Thyroid gland (tissue), 4 donors: ENCODE data around the gene SRP68. TPM values are rescaled to one million over a fixed set of nuclear protein-coding genes. Genes with fewer than 3 reads are reported as not detected.

Experiments used
- DNase-seq, 2 donors: peaks; one replicate each; pipeline ENCODE4 v3.0.0-alpha.2; 2019
- H3K27ac ChIP-seq, 3 donors: fragments of 200-600 bp; sonication (generic); 1 replicate in 2 of 3; 2 replicates in 1 of 3; pipeline ENCODE4 v1.5.1; 2016 to 2019; ENCODE audit warnings: mild to moderate bottlenecking in 1 of 3, moderate library complexity in 1 of 3
- H3K27me3 ChIP-seq: fragments of 200-600 bp; sonication (generic); one replicate; pipeline ENCODE4 v1.5.1; 2019
- H3K36me3 ChIP-seq, 2 donors: fragments of 200-600 bp; sonication (generic); one replicate each; pipeline ENCODE4 v1.5.1; 2016 to 2019
- H3K4me1 ChIP-seq, 2 donors: fragments of 200-600 bp; sonication (generic); one replicate each; pipeline ENCODE4 v1.5.1; 2017 to 2019
- H3K4me3 ChIP-seq, 3 donors: fragments of 200-600 bp; sonication (generic); replicated peaks in 1 of 3; 1 replicate in 2 of 3; 2 replicates in 1 of 3; pipeline ENCODE4 v1.5.1; 2016; ENCODE audit warnings: mild to moderate bottlenecking in 1 of 3
- H3K9me3 ChIP-seq: fragments of 200-600 bp; sonication (generic); one replicate; pipeline ENCODE4 v1.5.1; 2017
- POLR2A ChIP-seq, 2 donors: fragments of 450-650 bp; IDR thresholded peaks; one replicate each; pipeline ENCODE4 v1.6.1; 2017; ENCODE audit warnings: antibody characterized with exemption in 2 of 2, mild to moderate bottlenecking in 2 of 2, moderate library complexity in 1 of 2
- WGBS, 2 donors: methylation state at CpG; one replicate each; pipeline ENCODE4 v1.1.5; 2017; 5-methylcytosine and 5-hydroxymethylcytosine counted together
- intact Hi-C: fragments of 100-400 bp; cut with DNase I; formaldehyde crosslinking; loops from one replicate; pipeline ENCODE4 v1.15.1; 2023
- total RNA-seq, 4 donors: library from RNA; depleted of rRNA; stranded (reverse); fragments of >200 nt; gene quantifications; one replicate each; pipeline ENCODE4 v1.2.3, GENCODE V29; 2016
- TF ChIP-seq, protein P1 (sequence below), 6 experiments: fragments of 200-600 bp in 3 of 6; fragments of 450-650 bp in 3 of 6; sonication (generic) in 3 of 6; IDR thresholded peaks; one replicate each; pipeline ENCODE4 v1.5.1; 2016 to 2019; ENCODE audit warnings: antibody characterized with exemption in 6 of 6, mild to moderate bottlenecking in 2 of 6, inconsistent platforms in 1 of 6, moderate library complexity in 1 of 6

The SRP68 gene
- total RNA-seq, 4 donors from 2014 or later = 48.2 to 67.0 (median 54.5) TPM

DNA sequence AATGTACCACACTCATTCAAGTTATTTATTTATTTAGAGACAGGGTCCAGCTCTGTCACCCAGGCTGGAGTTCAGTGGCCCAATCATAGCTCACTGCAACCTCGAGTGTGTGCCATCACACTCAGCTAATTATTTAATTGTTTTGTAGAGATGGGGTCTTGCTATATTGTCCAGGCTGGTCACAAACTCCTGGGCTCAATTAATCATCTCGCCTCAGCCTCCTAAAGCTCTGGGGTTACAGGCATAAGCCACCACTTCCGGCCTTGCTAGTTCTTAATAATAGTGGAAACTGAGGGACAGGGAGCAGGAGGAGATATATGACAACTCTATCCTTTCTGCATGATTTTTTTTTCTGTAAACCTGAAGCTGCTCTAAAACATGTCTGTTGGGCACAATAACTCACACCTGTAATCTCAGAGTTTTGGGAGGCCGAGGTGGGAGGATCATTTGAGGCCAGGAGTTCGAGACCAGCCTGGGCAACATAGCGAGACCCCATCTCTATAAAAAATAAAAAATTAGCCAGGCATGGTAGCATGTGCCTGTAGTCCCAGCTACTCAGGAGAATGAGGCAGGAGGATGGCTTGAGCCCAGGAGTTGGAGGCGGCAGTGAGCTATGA lies 42.9 kb upstream of the SRP68 start:
- no peaks in the 10 kb centered on the region for H3K27me3 ChIP-seq
- no peak for DNase-seq
- H3K4me1 ChIP-seq = no peaks in the 10 kb centered on the region
- H3K36me3 ChIP-seq = no peaks in the 10 kb centered on the region
- TF ChIP-seq, protein P1, sequence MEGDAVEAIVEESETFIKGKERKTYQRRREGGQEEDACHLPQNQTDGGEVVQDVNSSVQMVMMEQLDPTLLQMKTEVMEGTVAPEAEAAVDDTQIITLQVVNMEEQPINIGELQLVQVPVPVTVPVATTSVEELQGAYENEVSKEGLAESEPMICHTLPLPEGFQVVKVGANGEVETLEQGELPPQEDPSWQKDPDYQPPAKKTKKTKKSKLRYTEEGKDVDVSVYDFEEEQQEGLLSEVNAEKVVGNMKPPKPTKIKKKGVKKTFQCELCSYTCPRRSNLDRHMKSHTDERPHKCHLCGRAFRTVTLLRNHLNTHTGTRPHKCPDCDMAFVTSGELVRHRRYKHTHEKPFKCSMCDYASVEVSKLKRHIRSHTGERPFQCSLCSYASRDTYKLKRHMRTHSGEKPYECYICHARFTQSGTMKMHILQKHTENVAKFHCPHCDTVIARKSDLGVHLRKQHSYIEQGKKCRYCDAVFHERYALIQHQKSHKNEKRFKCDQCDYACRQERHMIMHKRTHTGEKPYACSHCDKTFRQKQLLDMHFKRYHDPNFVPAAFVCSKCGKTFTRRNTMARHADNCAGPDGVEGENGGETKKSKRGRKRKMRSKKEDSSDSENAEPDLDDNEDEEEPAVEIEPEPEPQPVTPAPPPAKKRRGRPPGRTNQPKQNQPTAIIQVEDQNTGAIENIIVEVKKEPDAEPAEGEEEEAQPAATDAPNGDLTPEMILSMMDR (IDR thresholded peaks at IDR 0.05) = no peak
- no peak for TF ChIP-seq POLR2A (IDR thresholded peaks at IDR 0.05)
- H3K4me3 ChIP-seq = no peak overlapping the region
- WGBS, 2 donors = 93% methylated on average over 7 of the region's 7 CpGs
- intact Hi-C loops = no loop called here
- H3K27ac ChIP-seq = no peak overlapping the region
- no peaks in the 10 kb centered on the region for H3K9me3 ChIP-seq

DNA sequence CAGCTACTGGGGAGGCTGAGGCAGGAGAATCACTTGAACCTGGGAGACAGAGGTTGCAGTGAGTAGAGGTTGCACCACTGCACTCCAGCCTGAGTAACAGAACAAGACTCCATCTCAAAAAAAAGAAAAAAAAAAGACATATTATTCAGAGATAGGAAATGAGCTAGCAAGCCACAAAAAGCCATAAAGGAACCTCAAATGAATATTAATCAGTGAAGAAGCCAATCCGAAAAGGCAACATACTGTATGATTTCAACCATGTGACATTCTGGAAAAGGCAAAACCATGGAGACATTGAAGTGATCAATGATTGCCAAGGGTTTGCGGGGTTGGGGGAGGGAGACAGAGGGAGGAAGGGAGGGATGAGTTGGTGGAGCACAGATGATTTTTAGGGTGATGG lies 39.6 kb upstream of the SRP68 start:
- intact Hi-C loops = no loop called here
- Histone ChIP-seq H3K9me3 (no peaks in the 10 kb centered on the region), H3K4me1 (no peaks in the 10 kb centered on the region), H3K36me3 (no peaks in the 10 kb centered on the region), H3K27ac (no peak overlapping the region), H3K27me3 (no peaks in the 10 kb centered on the region), H3K4me3 (no peak overlapping the region)
- WGBS, 2 donors = 88 to 95% methylated on average over 2 of the region's 2 CpGs
- no peak for DNase-seq
- TF ChIP-seq, protein P1 (IDR thresholded peaks at IDR 0.05) = no peak
- no peak for TF ChIP-seq POLR2A (IDR thresholded peaks at IDR 0.05)

DNA sequence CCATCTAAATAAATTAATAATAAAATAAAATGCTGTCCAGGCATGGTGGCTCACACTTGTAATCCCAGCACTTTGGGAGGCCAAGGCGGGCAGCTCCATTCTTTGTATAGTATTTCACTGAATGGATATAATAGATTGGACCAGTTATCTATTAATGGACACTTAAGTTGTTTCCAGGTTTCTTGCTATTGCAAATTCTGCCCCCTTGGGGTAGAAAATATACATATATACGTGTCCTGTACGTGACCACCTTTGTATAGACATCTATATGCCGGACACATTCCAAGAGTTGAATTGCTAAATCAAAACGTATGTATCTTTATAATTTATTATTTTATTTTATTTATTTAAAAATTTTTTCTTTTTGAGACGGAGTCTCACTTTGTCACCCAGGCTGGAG lies 35.2 kb upstream of the SRP68 start:
- H3K27me3 ChIP-seq = no peaks in the 10 kb centered on the region
- DNase-seq = no peak
- 89% methylated on average over 6 of the region's 6 CpGs for WGBS, 2 donors
- no peak overlapping the region for H3K4me3 ChIP-seq
- no peaks in the 10 kb centered on the region for H3K36me3 ChIP-seq
- TF ChIP-seq, protein P1 (IDR thresholded peaks at IDR 0.05) = no peak
- no peak for TF ChIP-seq POLR2A (IDR thresholded peaks at IDR 0.05)
- H3K27ac ChIP-seq = no peak overlapping the region
- H3K9me3 ChIP-seq = no peaks in the 10 kb centered on the region
- intact Hi-C loops = no loop called here
- H3K4me1 ChIP-seq = peaks cover 10 to 11% of the 10 kb centered on the region in 2 donors

DNA sequence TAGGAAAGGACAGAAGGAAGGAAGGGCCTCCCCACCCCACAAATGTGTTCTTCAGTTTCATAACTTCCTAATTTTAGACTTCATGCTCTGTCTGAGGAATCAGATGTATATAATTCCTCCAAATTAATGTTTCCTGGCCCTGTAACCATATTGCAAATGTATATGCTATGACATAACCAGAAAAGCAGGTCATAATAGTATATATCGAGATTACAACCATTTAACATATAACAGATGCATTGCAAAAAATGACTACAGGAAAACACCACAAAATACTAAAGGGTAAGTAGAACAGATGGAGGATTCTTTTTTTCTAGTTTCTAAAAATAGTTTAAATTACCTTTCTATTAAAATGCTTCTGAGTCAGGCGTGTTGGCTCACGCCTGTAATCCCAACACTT lies 34.4 kb upstream of the SRP68 start:
- intact Hi-C loops = no loop called here
- Histone ChIP-seq H3K4me1 (peaks cover 10 to 13% of the 10 kb centered on the region in 2 donors), H3K4me3 (no peak overlapping the region), H3K36me3 (no peaks in the 10 kb centered on the region), H3K27me3 (no peaks in the 10 kb centered on the region), H3K9me3 (no peaks in the 10 kb centered on the region), H3K27ac (no peak overlapping the region)
- TF ChIP-seq POLR2A (IDR thresholded peaks at IDR 0.05) = no peak
- TF ChIP-seq, protein P1 (IDR thresholded peaks at IDR 0.05) = no peak
- WGBS, 2 donors = 87 to 91% methylated on average over 3 of the region's 3 CpGs
- DNase-seq = no peak

DNA sequence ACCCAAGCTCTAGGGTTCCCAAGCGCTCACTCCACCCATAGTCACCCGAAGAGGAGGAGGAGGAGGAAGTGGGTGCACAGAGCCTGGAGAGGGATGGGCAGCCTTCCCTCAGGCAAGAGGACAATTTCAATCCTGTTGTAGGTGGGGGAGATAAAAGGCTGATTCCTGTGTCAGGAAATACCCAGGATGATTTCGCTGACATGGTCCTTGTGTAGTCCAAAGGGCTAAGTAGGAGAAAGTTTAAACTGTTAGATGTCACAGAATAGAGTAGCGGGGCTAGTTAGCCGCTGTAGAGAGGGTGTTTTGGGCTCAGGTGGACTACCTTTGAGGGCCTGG lies 32.5 kb upstream of the SRP68 start:
- peaks cover 15 to 17% of the 10 kb centered on the region in 2 donors for H3K36me3 ChIP-seq
- 70 to 75% methylated on average over 5 of the region's 5 CpGs for WGBS, 2 donors
- peaks cover 10 to 13% of the 10 kb centered on the region in 2 donors for H3K4me1 ChIP-seq
- H3K4me3 ChIP-seq = no peak overlapping the region
- no peak overlapping the region for H3K27ac ChIP-seq
- DNase-seq = no peak
- no peak for TF ChIP-seq POLR2A (IDR thresholded peaks at IDR 0.05)
- TF ChIP-seq, protein P1 (IDR thresholded peaks at IDR 0.05) = no peak
- H3K9me3 ChIP-seq = no peaks in the 10 kb centered on the region
- H3K27me3 ChIP-seq = no peaks in the 10 kb centered on the region
- intact Hi-C loops = no loop called here
